ENCODE data around the gene DGCR2.

The DGCR2 gene

DNA sequence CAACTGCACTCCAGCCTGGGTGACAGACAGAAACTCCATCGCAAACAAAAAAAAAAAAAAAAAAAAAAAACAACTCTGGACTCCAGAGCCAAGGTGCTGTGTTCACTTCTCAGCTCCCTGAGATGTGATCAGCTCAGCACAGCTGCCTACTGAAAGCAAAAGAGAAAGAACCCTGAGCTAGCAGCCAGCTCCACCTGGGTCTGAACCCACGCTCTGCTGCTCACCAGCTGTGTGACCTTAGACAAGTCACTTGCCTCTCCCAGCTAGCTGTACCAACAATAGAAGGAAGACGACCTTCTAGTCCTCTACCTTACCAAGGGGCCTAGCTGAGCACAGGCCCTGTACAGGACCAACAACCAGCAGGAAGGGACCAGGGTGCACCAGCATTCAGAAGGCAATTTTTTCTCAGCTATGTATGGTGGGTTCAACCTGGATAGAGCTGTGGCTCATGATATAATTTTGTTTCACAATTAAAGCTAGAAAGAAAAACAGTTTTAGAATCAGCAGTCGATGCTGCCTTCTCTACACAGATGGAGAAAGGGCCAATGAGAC is 3.8 kb downstream of the DGCR2 start:
- Histone ChIP-seq H3K36me3 (ENCODE audit: control insufficient read depth in 2 of 2, insufficient read depth in 2 of 2, low read length in 2 of 2) (peaks cover 2 to 6% of the 10 kb centered on the region in 2 donors), H3K4me1 (ENCODE audit: control insufficient read depth in 2 of 2, insufficient read depth in 2 of 2, low read length in 2 of 2) (peaks cover 43 to 47% of the 10 kb centered on the region in 2 donors), H3K9ac (ENCODE audit: low read depth in 1 of 2, low read length in 2 of 2) (no peak overlapping the region), H3K4me3 (ENCODE audit: low read length in 2 of 2) (no peak overlapping the region), H3K27me3 (ENCODE audit: control insufficient read depth in 2 of 2, insufficient read depth in 2 of 2, low read length in 2 of 2) (no peaks in the 10 kb centered on the region), H3K27ac (ENCODE audit: low read depth in 2 of 2, low read length in 2 of 2) (no peak overlapping the region), H3K9me3 (ENCODE audit: control insufficient read depth in 2 of 2, low read length in 2 of 2) (no peaks in the 10 kb centered on the region)

GRCh38 chr22:19117111-19117512 is 5.1 kb downstream of the DGCR2 start:
- peak overlapping the region; percentile 26 to 30 for H3K27ac ChIP-seq (ENCODE audit: low read depth in 2 of 2, low read length in 2 of 2)
- peak overlapping the region in 1 of 2 donors; percentile 33 for H3K4me3 ChIP-seq (ENCODE audit: low read length in 2 of 2)
- peaks cover 36 to 42% of the 10 kb centered on the region in 2 donors for H3K4me1 ChIP-seq (ENCODE audit: control insufficient read depth in 2 of 2, insufficient read depth in 2 of 2, low read length in 2 of 2)

GRCh38 chr22:19115628-19116027 is 6.6 kb downstream of the DGCR2 start:
- no peak overlapping the region for H3K9ac ChIP-seq (ENCODE audit: low read depth in 1 of 2, low read length in 2 of 2)
- no peaks in the 10 kb centered on the region for H3K9me3 ChIP-seq (ENCODE audit: control insufficient read depth in 2 of 2, low read length in 2 of 2)
- H3K36me3 ChIP-seq (ENCODE audit: control insufficient read depth in 2 of 2, insufficient read depth in 2 of 2, low read length in 2 of 2), result peaks cover 2 to 6% of the 10 kb centered on the region in 2 donors
- H3K4me1 ChIP-seq (ENCODE audit: control insufficient read depth in 2 of 2, insufficient read depth in 2 of 2, low read length in 2 of 2), result peaks cover 31 to 33% of the 10 kb centered on the region in 2 donors
- H3K27me3 ChIP-seq (ENCODE audit: control insufficient read depth in 2 of 2, insufficient read depth in 2 of 2, low read length in 2 of 2), result no peaks in the 10 kb centered on the region
- no peak overlapping the region for H3K27ac ChIP-seq (ENCODE audit: low read depth in 2 of 2, low read length in 2 of 2)
- H3K4me3 ChIP-seq (ENCODE audit: low read length in 2 of 2), result no peak overlapping the region

More at GRCh38 chr22:19117111-19117512, 5.1 kb downstream of the DGCR2 start:
- no peaks in the 10 kb centered on the region for H3K27me3 ChIP-seq (ENCODE audit: control insufficient read depth in 2 of 2, insufficient read depth in 2 of 2, low read length in 2 of 2)
- peaks cover 2 to 6% of the 10 kb centered on the region in 2 donors for H3K36me3 ChIP-seq (ENCODE audit: control insufficient read depth in 2 of 2, insufficient read depth in 2 of 2, low read length in 2 of 2)
- no peak overlapping the region for H3K9ac ChIP-seq (ENCODE audit: low read depth in 1 of 2, low read length in 2 of 2)
- H3K9me3 ChIP-seq (ENCODE audit: control insufficient read depth in 2 of 2, low read length in 2 of 2), result no peaks in the 10 kb centered on the region

- Histone ChIP-seq H3K9ac (ENCODE audit: low read depth in 1 of 2, low read length in 2 of 2) (no peak overlapping the region), H3K36me3 (ENCODE audit: control insufficient read depth in 2 of 2, insufficient read depth in 2 of 2, low read length in 2 of 2) (peaks cover 2 to 6% of the 10 kb centered on the region in 2 donors), H3K4me1 (ENCODE audit: control insufficient read depth in 2 of 2, insufficient read depth in 2 of 2, low read length in 2 of 2) (peaks cover 29 to 31% of the 10 kb centered on the region in 2 donors), H3K27me3 (ENCODE audit: control insufficient read depth in 2 of 2, insufficient read depth in 2 of 2, low read length in 2 of 2) (no peaks in the 10 kb centered on the region), H3K27ac (ENCODE audit: low read depth in 2 of 2, low read length in 2 of 2) (no peak overlapping the region), H3K4me3 (ENCODE audit: low read length in 2 of 2) (no peak overlapping the region), H3K9me3 (ENCODE audit: control insufficient read depth in 2 of 2, low read length in 2 of 2) (no peaks in the 10 kb centered on the region)
These were observed 7.1 kb downstream of the DGCR2 start for GRCh38 chr22:19114984-19115552.

DNA sequence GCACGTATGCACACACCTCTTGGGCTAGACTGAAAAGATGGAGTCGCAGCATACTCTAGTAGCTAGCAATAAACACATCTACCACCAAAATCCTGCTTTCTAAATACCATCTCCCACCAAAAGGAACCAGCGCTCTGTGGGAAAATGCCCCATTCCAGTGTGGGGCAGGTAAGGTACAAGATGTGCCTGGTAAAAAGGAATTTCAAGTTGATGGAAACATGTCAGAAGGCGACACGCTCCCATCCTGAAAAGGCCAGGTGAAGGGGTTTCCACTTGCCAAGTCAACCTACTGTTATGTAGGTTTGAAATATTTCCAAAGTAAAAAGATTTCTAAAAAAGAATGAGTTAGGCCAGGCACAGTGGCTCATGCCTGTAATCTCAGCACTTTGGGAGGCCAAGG is 8.8 kb downstream of the DGCR2 start:
- Histone ChIP-seq H3K27ac (ENCODE audit: low read depth in 2 of 2, low read length in 2 of 2) (no peak overlapping the region), H3K36me3 (ENCODE audit: control insufficient read depth in 2 of 2, insufficient read depth in 2 of 2, low read length in 2 of 2) (peaks cover 2 to 6% of the 10 kb centered on the region in 2 donors), H3K27me3 (ENCODE audit: control insufficient read depth in 2 of 2, insufficient read depth in 2 of 2, low read length in 2 of 2) (no peaks in the 10 kb centered on the region), H3K4me3 (ENCODE audit: low read length in 2 of 2) (no peak overlapping the region), H3K4me1 (ENCODE audit: control insufficient read depth in 2 of 2, insufficient read depth in 2 of 2, low read length in 2 of 2) (peaks cover 22 to 26% of the 10 kb centered on the region in 2 donors), H3K9ac (ENCODE audit: low read depth in 1 of 2, low read length in 2 of 2) (no peak overlapping the region), H3K9me3 (ENCODE audit: control insufficient read depth in 2 of 2, low read length in 2 of 2) (no peaks in the 10 kb centered on the region)

- no peaks in the 10 kb centered on the region for H3K27me3 ChIP-seq (ENCODE audit: control insufficient read depth in 2 of 2, insufficient read depth in 2 of 2, low read length in 2 of 2)
- H3K9ac ChIP-seq (ENCODE audit: low read depth in 1 of 2, low read length in 2 of 2), result no peak overlapping the region
- H3K27ac ChIP-seq (ENCODE audit: low read depth in 2 of 2, low read length in 2 of 2), result no peak overlapping the region
- H3K36me3 ChIP-seq (ENCODE audit: control insufficient read depth in 2 of 2, insufficient read depth in 2 of 2, low read length in 2 of 2), result peaks cover 2 to 9% of the 10 kb centered on the region in 2 donors
- H3K9me3 ChIP-seq (ENCODE audit: control insufficient read depth in 2 of 2, low read length in 2 of 2), result no peaks in the 10 kb centered on the region
- H3K4me1 ChIP-seq (ENCODE audit: control insufficient read depth in 2 of 2, insufficient read depth in 2 of 2, low read length in 2 of 2), result peaks cover 14 to 15% of the 10 kb centered on the region in 2 donors
- H3K4me3 ChIP-seq (ENCODE audit: low read length in 2 of 2), result no peak overlapping the region
These were observed 10.6 kb downstream of the DGCR2 start for GRCh38 chr22:19111584-19111983.

DNA sequence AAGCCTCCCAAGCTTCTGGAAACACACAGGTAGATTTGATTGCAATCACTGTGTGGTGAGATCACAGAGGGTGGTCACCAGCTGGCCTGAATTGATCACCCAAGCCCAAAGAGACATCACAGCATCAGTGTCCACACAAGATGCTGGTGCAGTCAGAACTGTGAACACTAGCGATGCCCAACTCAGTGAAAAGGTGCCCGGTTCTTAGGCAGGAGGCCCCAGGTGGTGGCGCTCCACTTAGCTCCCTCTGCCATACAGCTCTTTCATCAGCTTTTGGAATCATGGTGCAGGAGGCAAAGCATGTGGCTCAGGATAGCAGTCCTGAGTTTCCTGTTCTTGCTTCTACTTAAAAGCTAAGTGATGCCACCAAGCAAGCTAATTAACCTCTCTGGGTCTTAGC is 11.1 kb downstream of the DGCR2 start:
- Histone ChIP-seq H3K27me3 (ENCODE audit: control insufficient read depth in 2 of 2, insufficient read depth in 2 of 2, low read length in 2 of 2) (no peaks in the 10 kb centered on the region), H3K9ac (ENCODE audit: low read depth in 1 of 2, low read length in 2 of 2) (no peak overlapping the region), H3K4me1 (ENCODE audit: control insufficient read depth in 2 of 2, insufficient read depth in 2 of 2, low read length in 2 of 2) (peaks cover 10 to 16% of the 10 kb centered on the region in 2 donors), H3K4me3 (ENCODE audit: low read length in 2 of 2) (no peak overlapping the region), H3K9me3 (ENCODE audit: control insufficient read depth in 2 of 2, low read length in 2 of 2) (no peaks in the 10 kb centered on the region), H3K36me3 (ENCODE audit: control insufficient read depth in 2 of 2, insufficient read depth in 2 of 2, low read length in 2 of 2) (peaks cover 0 to 9% of the 10 kb centered on the region in 2 donors), H3K27ac (ENCODE audit: low read depth in 2 of 2, low read length in 2 of 2) (no peak overlapping the region)

DNA sequence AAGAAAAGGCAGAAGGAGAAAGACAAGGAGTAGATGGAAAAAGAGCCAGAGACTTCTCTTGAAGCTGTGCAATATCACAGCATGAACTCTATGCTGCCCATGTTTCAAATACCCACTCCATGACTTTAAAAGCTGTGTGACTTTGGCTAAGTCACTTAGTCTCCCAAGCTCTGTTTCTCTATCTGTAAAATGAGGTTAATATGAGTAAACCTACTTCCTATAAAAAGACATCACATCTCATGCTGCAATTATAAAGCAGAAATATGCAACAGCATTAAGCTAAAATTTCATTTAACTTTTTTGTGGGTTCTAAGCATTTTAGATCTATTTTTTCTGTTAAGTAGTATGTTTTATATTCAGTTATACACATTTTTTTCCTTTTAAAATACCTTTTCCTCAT is 11.6 kb downstream of the DGCR2 start:
- H3K9ac ChIP-seq (ENCODE audit: low read depth in 1 of 2, low read length in 2 of 2), result no peak overlapping the region
- no peaks in the 10 kb centered on the region for H3K9me3 ChIP-seq (ENCODE audit: control insufficient read depth in 2 of 2, low read length in 2 of 2)
- no peak overlapping the region for H3K4me3 ChIP-seq (ENCODE audit: low read length in 2 of 2)
- peaks cover 8 to 16% of the 10 kb centered on the region in 2 donors for H3K4me1 ChIP-seq (ENCODE audit: control insufficient read depth in 2 of 2, insufficient read depth in 2 of 2, low read length in 2 of 2)
- H3K27me3 ChIP-seq (ENCODE audit: control insufficient read depth in 2 of 2, insufficient read depth in 2 of 2, low read length in 2 of 2), result no peaks in the 10 kb centered on the region
- H3K36me3 ChIP-seq (ENCODE audit: control insufficient read depth in 2 of 2, insufficient read depth in 2 of 2, low read length in 2 of 2), result peaks cover 0 to 9% of the 10 kb centered on the region in 2 donors
- no peak overlapping the region for H3K27ac ChIP-seq (ENCODE audit: low read depth in 2 of 2, low read length in 2 of 2)

DNA sequence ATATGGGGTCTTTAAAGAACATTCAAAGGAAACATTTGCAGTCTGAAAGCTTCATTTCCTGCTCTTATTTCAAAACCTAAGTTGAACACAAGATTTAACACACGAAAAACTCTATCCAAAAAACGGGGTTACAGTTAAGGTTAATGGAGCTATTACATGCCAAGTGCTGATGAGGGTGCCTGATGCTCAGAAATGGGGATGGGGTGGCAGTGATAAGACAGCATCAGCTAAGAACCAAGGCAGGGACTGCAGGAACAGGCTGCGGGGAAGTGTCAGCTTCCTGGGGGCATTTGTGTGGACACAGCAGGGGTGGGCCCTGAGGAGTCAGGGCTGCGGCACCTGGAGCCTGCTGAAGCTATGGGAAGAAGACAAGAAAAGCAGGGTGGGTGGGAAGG is 12.2 kb downstream of the DGCR2 start:
- no peak overlapping the region for H3K9ac ChIP-seq (ENCODE audit: low read depth in 1 of 2, low read length in 2 of 2)
- H3K4me3 ChIP-seq (ENCODE audit: low read length in 2 of 2), result peak overlapping the region in 1 of 2 donors; percentile 23
- H3K27me3 ChIP-seq (ENCODE audit: control insufficient read depth in 2 of 2, insufficient read depth in 2 of 2, low read length in 2 of 2), result no peaks in the 10 kb centered on the region
- H3K9me3 ChIP-seq (ENCODE audit: control insufficient read depth in 2 of 2, low read length in 2 of 2), result no peaks in the 10 kb centered on the region
- H3K27ac ChIP-seq (ENCODE audit: low read depth in 2 of 2, low read length in 2 of 2), result peak overlapping the region; percentile 53 to 72
- H3K4me1 ChIP-seq (ENCODE audit: control insufficient read depth in 2 of 2, insufficient read depth in 2 of 2, low read length in 2 of 2), result peaks cover 8 to 16% of the 10 kb centered on the region in 2 donors
- H3K36me3 ChIP-seq (ENCODE audit: control insufficient read depth in 2 of 2, insufficient read depth in 2 of 2, low read length in 2 of 2), result peaks cover 0 to 10% of the 10 kb centered on the region in 2 donors

GRCh38 chr22:19109198-19110063 is 12.8 kb downstream of the DGCR2 start:
- peak overlapping the region in 1 of 2 donors; percentile 23 for H3K4me3 ChIP-seq (ENCODE audit: low read length in 2 of 2)
- H3K4me1 ChIP-seq (ENCODE audit: control insufficient read depth in 2 of 2, insufficient read depth in 2 of 2, low read length in 2 of 2), result peaks cover 8 to 16% of the 10 kb centered on the region in 2 donors
- peaks cover 0 to 8% of the 10 kb centered on the region in 2 donors for H3K36me3 ChIP-seq (ENCODE audit: control insufficient read depth in 2 of 2, insufficient read depth in 2 of 2, low read length in 2 of 2)
- no peak overlapping the region for H3K9ac ChIP-seq (ENCODE audit: low read depth in 1 of 2, low read length in 2 of 2)
- peak overlapping the region; percentile 53 to 72 for H3K27ac ChIP-seq (ENCODE audit: low read depth in 2 of 2, low read length in 2 of 2)
- no peaks in the 10 kb centered on the region for H3K27me3 ChIP-seq (ENCODE audit: control insufficient read depth in 2 of 2, insufficient read depth in 2 of 2, low read length in 2 of 2)
- H3K9me3 ChIP-seq (ENCODE audit: control insufficient read depth in 2 of 2, low read length in 2 of 2), result no peaks in the 10 kb centered on the region

Data from mucosa of rectum (tissue), 2 donors.